ENCODE results near the gene TLCD5. TPM values are rescaled to one million over a fixed set of nuclear protein-coding genes. Genes with fewer than 3 reads are reported as not detected.

TLCD5 gene
- total RNA-seq, 4 donors from 2014 or later, result 0.72 to 1.7 (median 1.5) TPM

DNA sequence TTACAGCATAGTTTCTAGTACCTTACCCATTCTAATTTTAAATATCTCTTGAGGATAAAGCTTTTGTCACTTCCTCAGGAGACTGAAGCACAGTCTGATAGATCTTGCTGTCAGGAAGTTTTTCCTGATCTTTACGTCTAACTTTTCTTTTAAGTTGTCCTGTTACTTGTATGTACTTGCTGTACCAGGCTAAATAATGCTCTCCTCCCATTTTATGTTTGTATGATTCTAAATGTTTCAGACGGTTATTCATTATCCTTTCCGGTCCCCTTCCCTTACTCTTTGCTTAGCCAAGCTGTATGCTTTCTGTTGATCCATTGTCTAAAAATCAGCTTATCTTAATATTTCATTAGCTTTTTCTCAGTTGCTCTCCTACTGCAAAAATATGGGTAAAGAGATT is 17.1 kb downstream of the TLCD5 start:
- 44 to 46% methylated on average over 3 of the region's 3 CpGs for WGBS, 2 donors

DNA sequence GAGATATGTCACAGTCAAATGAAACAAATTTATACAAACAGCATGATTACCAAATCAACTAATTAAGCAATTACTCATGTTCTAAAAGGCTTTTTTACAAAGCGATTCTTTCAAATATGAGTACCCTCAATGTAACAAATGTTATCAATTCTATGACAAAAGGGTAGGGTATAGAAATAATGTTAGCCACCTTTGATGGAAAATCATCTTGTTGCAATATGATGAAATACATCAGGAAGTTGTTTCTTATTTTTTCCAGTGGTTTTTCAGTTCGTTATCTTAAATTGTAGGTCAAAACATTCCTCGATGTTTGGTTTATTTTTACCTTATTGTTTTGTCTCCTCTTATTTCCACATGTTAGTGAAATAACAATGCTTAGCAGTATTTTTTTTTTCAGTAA is 17.6 kb downstream of the TLCD5 start:
- no peak for TF ChIP-seq POLR2A (IDR thresholded peaks at IDR 0.05)
- TF ChIP-seq, protein P1, sequence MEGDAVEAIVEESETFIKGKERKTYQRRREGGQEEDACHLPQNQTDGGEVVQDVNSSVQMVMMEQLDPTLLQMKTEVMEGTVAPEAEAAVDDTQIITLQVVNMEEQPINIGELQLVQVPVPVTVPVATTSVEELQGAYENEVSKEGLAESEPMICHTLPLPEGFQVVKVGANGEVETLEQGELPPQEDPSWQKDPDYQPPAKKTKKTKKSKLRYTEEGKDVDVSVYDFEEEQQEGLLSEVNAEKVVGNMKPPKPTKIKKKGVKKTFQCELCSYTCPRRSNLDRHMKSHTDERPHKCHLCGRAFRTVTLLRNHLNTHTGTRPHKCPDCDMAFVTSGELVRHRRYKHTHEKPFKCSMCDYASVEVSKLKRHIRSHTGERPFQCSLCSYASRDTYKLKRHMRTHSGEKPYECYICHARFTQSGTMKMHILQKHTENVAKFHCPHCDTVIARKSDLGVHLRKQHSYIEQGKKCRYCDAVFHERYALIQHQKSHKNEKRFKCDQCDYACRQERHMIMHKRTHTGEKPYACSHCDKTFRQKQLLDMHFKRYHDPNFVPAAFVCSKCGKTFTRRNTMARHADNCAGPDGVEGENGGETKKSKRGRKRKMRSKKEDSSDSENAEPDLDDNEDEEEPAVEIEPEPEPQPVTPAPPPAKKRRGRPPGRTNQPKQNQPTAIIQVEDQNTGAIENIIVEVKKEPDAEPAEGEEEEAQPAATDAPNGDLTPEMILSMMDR (IDR thresholded peaks at IDR 0.05), result no peak
- 70 to 77% methylated on average over 3 of the region's 3 CpGs for WGBS, 2 donors
- intact Hi-C loops (cut with DNase I; ENCODE audit: low total_unique reads), result no loop called here
- H3K4me3 ChIP-seq (ENCODE audit: low read depth, poor library complexity, severe bottlenecking), result no peak overlapping the region
- DNase-seq (ENCODE audit: low spot score in 2 of 2), result no peak

More for the DNA sequence above, 17.1 kb downstream of the TLCD5 start:
- TF ChIP-seq, protein P1 (IDR thresholded peaks at IDR 0.05), result no peak
- no peak overlapping the region for H3K4me3 ChIP-seq (ENCODE audit: low read depth, poor library complexity, severe bottlenecking)
- intact Hi-C loops (cut with DNase I; ENCODE audit: low total_unique reads), result no loop called here
- DNase-seq (ENCODE audit: low spot score in 2 of 2), result no peak

DNA sequence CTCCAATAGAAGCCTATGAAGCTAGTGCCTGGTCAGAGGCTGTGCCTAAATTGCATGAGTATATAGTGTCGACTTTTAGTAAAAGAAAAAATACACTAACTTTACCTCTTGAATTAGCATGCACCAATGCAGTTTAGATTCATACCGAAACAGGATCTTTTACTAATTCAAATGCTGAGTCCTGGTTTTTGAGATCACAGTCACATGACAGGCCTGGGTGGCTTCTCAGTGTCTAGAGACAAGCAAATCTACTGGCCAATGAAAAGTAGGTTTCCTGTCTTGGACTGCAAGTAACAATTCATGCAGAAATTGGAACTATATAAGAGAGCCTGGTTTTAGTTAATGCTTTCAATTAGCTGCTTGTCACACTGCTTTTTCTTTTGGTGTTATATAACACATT is 18.3 kb downstream of the TLCD5 start:
- no peak for TF ChIP-seq POLR2A (IDR thresholded peaks at IDR 0.05)
- TF ChIP-seq, protein P1 (IDR thresholded peaks at IDR 0.05), result no peak
- WGBS, 2 donors, result 47 to 59% methylated on average over 2 of the region's 2 CpGs
- DNase-seq (ENCODE audit: low spot score in 2 of 2), result no peak
- intact Hi-C loops (cut with DNase I; ENCODE audit: low total_unique reads), result no loop called here
- H3K4me3 ChIP-seq (ENCODE audit: low read depth, poor library complexity, severe bottlenecking), result no peak overlapping the region

DNA sequence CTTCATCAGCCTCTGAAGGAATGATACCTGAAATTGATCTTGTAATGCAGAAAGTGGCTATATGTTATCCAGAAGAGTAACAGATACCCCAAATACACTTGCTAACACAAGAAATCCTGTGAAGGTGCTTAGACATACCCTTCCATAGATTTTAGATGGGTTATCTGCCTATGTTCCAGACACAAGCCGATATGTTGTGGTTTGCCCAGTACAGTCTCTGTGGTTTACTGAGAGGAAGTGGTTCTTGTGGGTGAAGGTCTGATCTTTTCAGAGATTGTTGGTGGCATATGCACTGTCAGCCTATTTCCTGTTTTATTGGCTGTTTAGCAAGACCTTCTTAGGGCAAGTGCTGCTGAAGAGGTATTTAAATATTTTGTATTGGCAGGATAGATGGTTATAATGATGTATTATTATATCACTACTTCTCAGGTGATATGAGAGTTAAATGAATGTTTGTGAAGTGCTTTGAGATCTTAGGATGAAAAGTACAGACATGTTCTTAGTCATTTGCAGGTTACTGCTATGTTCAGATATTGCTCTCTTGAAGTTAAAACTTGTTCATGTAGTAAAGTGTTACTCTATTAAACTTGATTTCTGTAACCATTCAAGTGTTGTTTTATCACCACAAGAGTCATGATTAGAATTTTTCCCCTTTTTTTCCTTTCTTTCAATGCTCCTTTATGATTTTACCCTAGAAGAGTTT is 19.4 kb downstream of the TLCD5 start:
- DNase-seq (ENCODE audit: low spot score in 2 of 2), result peak in 1 of 2 donors; percentile 43
- TF ChIP-seq, protein P1 (IDR thresholded peaks at IDR 0.05), result no peak
- TF ChIP-seq POLR2A (IDR thresholded peaks at IDR 0.05), result no peak
- 42 to 56% methylated on average over 1 of the region's 1 CpG for WGBS, 2 donors
- no peak overlapping the region for H3K4me3 ChIP-seq (ENCODE audit: low read depth, poor library complexity, severe bottlenecking)
- intact Hi-C loops (cut with DNase I; ENCODE audit: low total_unique reads), result no loop called here

DNA sequence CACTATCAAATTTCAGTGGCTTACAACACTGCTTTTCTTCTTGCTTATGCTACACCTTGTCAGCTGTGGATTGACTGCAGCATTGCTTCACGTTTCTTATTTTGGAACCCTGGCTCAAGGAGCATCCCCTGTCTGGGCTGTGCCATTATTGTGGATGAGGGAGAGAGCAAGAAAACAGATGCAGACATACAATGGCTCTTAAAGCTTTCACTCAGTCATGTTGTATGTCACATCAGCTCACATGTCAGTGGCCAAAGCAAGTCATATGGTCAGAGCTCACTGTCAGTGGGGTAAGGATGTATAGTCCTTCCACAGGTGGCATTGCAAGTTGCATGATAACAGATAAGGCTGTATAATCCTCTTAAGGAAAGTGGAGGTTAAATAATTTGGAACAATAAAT is 21.1 kb downstream of the TLCD5 start:
- WGBS, 2 donors, result 11 to 17% methylated on average over 1 of the region's 1 CpG
- intact Hi-C loops (cut with DNase I; ENCODE audit: low total_unique reads), result no loop called here
- DNase-seq (ENCODE audit: low spot score in 2 of 2), result no peak
- TF ChIP-seq, protein P1 (IDR thresholded peaks at IDR 0.05), result no peak
- no peak overlapping the region for H3K4me3 ChIP-seq (ENCODE audit: low read depth, poor library complexity, severe bottlenecking)

DNA sequence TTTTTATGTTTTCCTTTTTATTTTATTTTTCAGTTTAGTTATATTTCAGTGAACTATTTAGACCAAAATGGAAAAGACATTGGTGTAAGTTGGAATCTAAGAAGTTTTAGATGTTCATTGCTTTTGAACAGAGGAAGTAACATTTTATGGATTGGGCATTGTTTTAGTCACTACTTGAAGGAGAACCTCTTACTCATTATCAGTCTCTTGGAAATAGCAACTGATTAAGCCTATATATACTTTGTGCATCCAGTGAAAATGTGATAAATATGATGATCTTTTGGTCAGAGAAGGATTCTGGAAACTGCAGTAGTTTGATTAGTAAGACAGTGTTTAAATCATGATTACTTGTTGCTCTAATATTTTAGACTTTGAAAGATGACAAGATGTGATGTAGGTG is 25.5 kb downstream of the TLCD5 start:
- TF ChIP-seq, protein P1 (IDR thresholded peaks at IDR 0.05), result no peak
- TF ChIP-seq POLR2A (IDR thresholded peaks at IDR 0.05), result no peak
- no peak for DNase-seq (ENCODE audit: low spot score in 2 of 2)
- H3K4me3 ChIP-seq (ENCODE audit: low read depth, poor library complexity, severe bottlenecking), result no peak overlapping the region
- intact Hi-C loops (cut with DNase I; ENCODE audit: low total_unique reads), result no loop called here

Data from lower leg skin (tissue), 4 donors.